PC-9 (cell line): ENCODE measurements around the gene VOPP1. TPM values are rescaled to one million over a fixed set of nuclear protein-coding genes. Genes with fewer than 3 reads are reported as not detected.
"Not testable (repeated sequence)": the region's sequence is repeated elsewhere in the genome, so short reads cannot be mapped to it uniquely, and the experiment has no call there.

Source experiments
- BruUV-seq: library from RNA; stranded (reverse); fragments of 400-500 nt; replicated peaks from 2 replicates; lab custom pipeline; 2021; lab: Mats Ljungman, UMichigan
- CTCF ChIA-PET: fragments of 300-600 bp; sonication (Branson Sonifier 250); formaldehyde crosslinking; loops from one replicate; lab custom pipeline; 2022; ENCODE audit warnings: antibody characterized with exemption; lab: Charles Lee
- POLR2A ChIA-PET: fragments of 300-600 bp; sonication (Branson Sonifier 250); formaldehyde crosslinking; loops from one replicate; lab custom pipeline; 2022; ENCODE audit warnings: antibody characterized with exemption; ENCODE audit not compliant: unreplicated experiment; lab: Charles Lee
- DNase-seq, 2 experiments: peaks; one replicate each; pipeline versions ENCODE4 v3.0.0 to v3.0.0-alpha.2; 2015 to 2022; ENCODE audit warnings: mixed read lengths in 1 of 2
- H2AFZ ChIP-seq: fragments of 200-600 bp; sonication (generic); 2 replicates; pipeline ENCODE4 v1.8.1; 2017; ENCODE audit warnings: antibody characterized with exemption
- H3F3A ChIP-seq: fragments of 200-600 bp; sonication (generic); 2 replicates; pipeline ENCODE4 v1.8.1; 2017; ENCODE audit warnings: antibody characterized with exemption, mild to moderate bottlenecking, low read depth; ENCODE audit not compliant: insufficient read depth
- H3K27ac ChIP-seq: fragments of 200-600 bp; sonication (generic); 2 replicates; pipeline ENCODE4 v1.6.1; 2016; ENCODE audit warnings: mixed run types
- H3K27me3 ChIP-seq: fragments of 200-600 bp; sonication (generic); 2 replicates; pipeline ENCODE4 v1.6.1; 2016; ENCODE audit warnings: low read depth, mixed run types; ENCODE audit not compliant: insufficient read depth
- H3K36me3 ChIP-seq: fragments of 200-600 bp; sonication (generic); 2 replicates; pipeline ENCODE4 v1.6.1; 2016; ENCODE audit warnings: low read depth, mixed run types
- H3K4me1 ChIP-seq: fragments of 200-600 bp; sonication (generic); replicated peaks from 2 replicates; pipeline ENCODE4 v1.6.1; 2016; ENCODE audit warnings: mixed run types; ENCODE audit not compliant: insufficient read depth
- H3K4me2 ChIP-seq: fragments of 200-600 bp; sonication (generic); 2 replicates; pipeline ENCODE4 v1.6.1; 2017; ENCODE audit warnings: mixed run types
- H3K4me3 ChIP-seq: fragments of 200-600 bp; sonication (generic); 2 replicates; pipeline ENCODE4 v1.6.1; 2016; ENCODE audit warnings: mixed run types
- H3K79me2 ChIP-seq: fragments of 200-600 bp; sonication (generic); 2 replicates; pipeline ENCODE4 v1.6.1; 2017; ENCODE audit warnings: low read depth, mixed run types
- H3K9me2 ChIP-seq: fragments of 200-600 bp; sonication (generic); 2 replicates; pipeline ENCODE4 v1.8.1; 2017; ENCODE audit warnings: mild to moderate bottlenecking; ENCODE audit not compliant: insufficient read depth
- H3K9me3 ChIP-seq: fragments of 200-600 bp; sonication (generic); 2 replicates; pipeline ENCODE4 v1.8.1; 2016; ENCODE audit warnings: low read depth; ENCODE audit not compliant: insufficient read depth
- H4K20me1 ChIP-seq: fragments of 200-600 bp; sonication (generic); 2 replicates; pipeline ENCODE4 v1.8.1; 2017; ENCODE audit not compliant: insufficient read depth
- CTCF ChIP-seq: fragments of 200-600 bp; sonication (generic); conservative IDR thresholded peaks from 2 replicates; pipeline ENCODE4 v1.6.1; 2017; ENCODE audit warnings: mixed run types, antibody characterized with exemption, mild to moderate bottlenecking, moderate library complexity
- EZH2 ChIP-seq: fragments of 200-600 bp; sonication (generic); IDR thresholded peaks from 2 replicates; pipeline ENCODE4 v1.8.0; 2017; ENCODE audit warnings: antibody characterized with exemption, low read depth
- intact Hi-C: fragments of 100-400 bp; cut with micrococcal nuclease; formaldehyde crosslinking; loops from one replicate; pipeline ENCODE4 v1.10.0; 2022; ENCODE audit not compliant: unreplicated experiment
- total RNA-seq: library from RNA; stranded (reverse); gene quantifications from 2 replicates; pipeline ENCODE4 v1.2.3, GENCODE V29; 2021

Gene VOPP1
- total RNA-seq, 1 experiment from 2014 or later = 207 TPM

DNA sequence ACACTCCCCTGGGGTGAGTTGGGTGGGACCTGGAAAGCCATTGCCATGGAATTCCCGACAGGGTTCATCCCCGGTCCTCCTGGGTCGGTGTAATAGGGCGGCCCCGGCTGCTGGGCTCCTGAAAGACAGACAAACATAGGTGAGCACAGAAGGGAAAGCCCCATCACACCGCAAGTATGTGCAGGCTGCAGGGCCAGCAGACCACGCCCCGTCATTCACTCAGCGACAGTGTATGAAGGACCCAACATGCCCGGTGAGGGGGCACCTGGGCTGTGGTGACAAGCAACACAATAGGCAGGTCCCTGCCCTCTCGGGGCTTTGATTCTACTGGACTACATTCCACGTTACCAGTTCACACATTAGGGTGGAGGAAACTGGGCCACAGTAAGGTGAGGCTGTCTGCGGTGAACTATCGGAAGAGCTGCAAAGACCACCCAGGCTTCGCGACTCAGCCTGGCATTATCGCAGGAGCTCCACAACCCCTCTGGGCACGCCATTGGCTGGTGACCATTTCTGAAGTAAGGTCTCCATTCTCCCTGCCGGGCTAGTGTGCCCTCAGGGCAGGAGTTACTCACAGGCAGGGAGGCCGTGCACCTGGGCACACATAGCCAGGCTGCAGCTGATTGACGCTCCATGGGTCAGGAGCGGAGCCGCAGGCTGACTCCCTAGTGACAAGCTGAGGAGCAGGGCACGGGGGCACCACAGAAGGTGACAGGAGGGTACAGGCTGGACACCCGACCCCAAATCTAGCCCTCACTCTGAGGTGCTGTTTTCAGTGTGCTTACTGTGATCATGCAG, 99.2 kb downstream of the VOPP1 start:
- CTCF ChIA-PET = no interaction called here
- Histone ChIP-seq H3K4me1 (no peaks in the 10 kb centered on the region), H3K9me3 (no peaks in the 10 kb centered on the region), H3K27ac (no peak overlapping the region), H3K27me3 (no peaks in the 10 kb centered on the region), H3K4me2 (no peak overlapping the region), H3K36me3 (peaks cover 19% of the 10 kb centered on the region), H3K4me3 (no peak overlapping the region), H4K20me1 (peaks cover 22% of the 10 kb centered on the region), H3F3A (no peaks in the 10 kb centered on the region), H2AFZ (no peak overlapping the region), H3K9me2 (no peaks in the 10 kb centered on the region), H3K79me2 (no peaks in the 10 kb centered on the region)
- intact Hi-C loops = no loop called here
- no peak for TF ChIP-seq EZH2
- no peak for TF ChIP-seq CTCF
- DNase-seq = no peak
- POLR2A ChIA-PET = interaction anchor here (0.5 kb wide), 1 partner anchor 35 kb away, joined by 7 read pairs; no protein-coding TSS in a partner anchor
- BruUV-seq = no TSS peak

DNA sequence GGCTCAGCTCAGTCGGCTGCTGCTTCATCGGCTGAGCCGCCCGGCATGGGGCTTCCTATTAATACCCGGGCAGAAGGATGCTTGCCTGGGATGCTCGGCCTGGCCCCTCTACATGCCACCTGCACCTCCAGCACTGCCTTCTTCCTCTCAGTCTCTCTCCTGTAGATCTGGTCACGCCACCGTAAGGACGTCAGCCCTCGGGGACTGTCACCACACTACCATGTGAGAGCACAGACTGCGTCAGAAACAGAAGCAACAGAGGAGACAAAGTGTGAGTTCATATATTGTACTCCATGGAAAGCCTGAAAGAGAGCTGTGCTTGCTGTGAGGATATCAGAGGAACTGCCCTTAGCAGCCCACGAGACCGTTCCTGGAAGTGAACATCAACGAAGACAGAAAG, 99.9 kb downstream of the VOPP1 start:
- peaks cover 24% of the 10 kb centered on the region for H3K36me3 ChIP-seq
- H3K4me2 ChIP-seq, H3K9me3 ChIP-seq, H3K27ac ChIP-seq, DNase-seq, H3K9me2 ChIP-seq, H3K4me1 ChIP-seq, BruUV-seq, CTCF ChIA-PET, H3K27me3 ChIP-seq, H3F3A ChIP-seq, intact Hi-C loops, H3K4me3 ChIP-seq, POLR2A ChIA-PET, H2AFZ ChIP-seq, H3K79me2 ChIP-seq: not testable (repeated sequence)
- H4K20me1 ChIP-seq = peaks cover 18% of the 10 kb centered on the region; the same call in 1 of the 2 replicates

- H3K36me3 ChIP-seq = peaks cover 26% of the 10 kb centered on the region
- H3K27me3 ChIP-seq, H3K4me1 ChIP-seq, H3K79me2 ChIP-seq, POLR2A ChIA-PET, H3F3A ChIP-seq, H3K4me3 ChIP-seq, CTCF ChIA-PET, H4K20me1 ChIP-seq, H3K4me2 ChIP-seq, DNase-seq, H3K9me3 ChIP-seq, H3K9me2 ChIP-seq, H2AFZ ChIP-seq, H3K27ac ChIP-seq, intact Hi-C loops: not testable (repeated sequence)
- BruUV-seq = TSS peak; percentile 23
Observed at GRCh38 chr7:55471594-55471993, 100.7 kb downstream of the VOPP1 start.

DNA sequence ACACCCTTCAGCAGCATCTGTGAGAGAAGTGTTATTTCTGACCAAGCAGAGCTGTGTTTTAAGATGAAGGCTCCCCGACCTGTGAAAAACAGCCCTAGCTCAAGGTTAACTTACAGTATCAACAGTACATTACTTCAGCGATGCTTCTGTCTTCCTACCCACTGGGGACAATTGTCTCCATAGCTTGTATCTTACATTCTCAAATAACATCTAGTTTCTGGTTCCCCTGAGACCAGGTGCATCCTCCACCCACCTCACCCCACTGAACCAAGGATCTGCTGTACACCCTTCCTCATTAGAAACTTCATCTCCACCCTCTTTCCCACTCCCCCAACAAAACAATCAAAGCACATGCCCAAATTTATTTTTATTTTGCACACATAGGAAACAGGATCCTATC, 102.0 kb downstream of the VOPP1 start:
- H3K9me3 ChIP-seq = no peaks in the 10 kb centered on the region
- TF ChIP-seq EZH2 (no peak), CTCF (no peak)
- no TSS peak for BruUV-seq
- H3K27me3 ChIP-seq = no peaks in the 10 kb centered on the region
- H2AFZ ChIP-seq = no peak overlapping the region
- peaks cover 8% of the 10 kb centered on the region; the same call in 1 of the 2 replicates for H4K20me1 ChIP-seq
- H3K4me1 ChIP-seq = no peaks in the 10 kb centered on the region
- no peak for DNase-seq
- no peak overlapping the region for H3K4me2 ChIP-seq
- POLR2A ChIA-PET = no interaction called here
- H3K27ac ChIP-seq = no peak overlapping the region
- no peak overlapping the region for H3K4me3 ChIP-seq
- intact Hi-C loops = no loop called here
- no peaks in the 10 kb centered on the region for H3K9me2 ChIP-seq
- H3K36me3 ChIP-seq = peaks cover 26% of the 10 kb centered on the region
- H3K79me2 ChIP-seq = no peaks in the 10 kb centered on the region
- CTCF ChIA-PET = interaction anchor here (0.5 kb wide), 1 partner anchor 68 kb away, joined by 6 read pairs; no protein-coding TSS in a partner anchor
- H3F3A ChIP-seq = no peaks in the 10 kb centered on the region
